NCI-H128 (cell line): ENCODE data around the gene ZSCAN29.
A peak's percentile ranks its signal among the peaks of the same experiment; 100 is the strongest.
"Not testable (repeated sequence)": the region's sequence is repeated elsewhere in the genome, so short reads cannot be mapped to it uniquely, and the experiment has no call there.

Experiments used
- DNase-seq: peaks from one replicate; lab custom pipeline; 2025; ENCODE audit not compliant: unreplicated experiment; lab: John Stamatoyannopoulos, UW

The ZSCAN29 gene

DNA sequence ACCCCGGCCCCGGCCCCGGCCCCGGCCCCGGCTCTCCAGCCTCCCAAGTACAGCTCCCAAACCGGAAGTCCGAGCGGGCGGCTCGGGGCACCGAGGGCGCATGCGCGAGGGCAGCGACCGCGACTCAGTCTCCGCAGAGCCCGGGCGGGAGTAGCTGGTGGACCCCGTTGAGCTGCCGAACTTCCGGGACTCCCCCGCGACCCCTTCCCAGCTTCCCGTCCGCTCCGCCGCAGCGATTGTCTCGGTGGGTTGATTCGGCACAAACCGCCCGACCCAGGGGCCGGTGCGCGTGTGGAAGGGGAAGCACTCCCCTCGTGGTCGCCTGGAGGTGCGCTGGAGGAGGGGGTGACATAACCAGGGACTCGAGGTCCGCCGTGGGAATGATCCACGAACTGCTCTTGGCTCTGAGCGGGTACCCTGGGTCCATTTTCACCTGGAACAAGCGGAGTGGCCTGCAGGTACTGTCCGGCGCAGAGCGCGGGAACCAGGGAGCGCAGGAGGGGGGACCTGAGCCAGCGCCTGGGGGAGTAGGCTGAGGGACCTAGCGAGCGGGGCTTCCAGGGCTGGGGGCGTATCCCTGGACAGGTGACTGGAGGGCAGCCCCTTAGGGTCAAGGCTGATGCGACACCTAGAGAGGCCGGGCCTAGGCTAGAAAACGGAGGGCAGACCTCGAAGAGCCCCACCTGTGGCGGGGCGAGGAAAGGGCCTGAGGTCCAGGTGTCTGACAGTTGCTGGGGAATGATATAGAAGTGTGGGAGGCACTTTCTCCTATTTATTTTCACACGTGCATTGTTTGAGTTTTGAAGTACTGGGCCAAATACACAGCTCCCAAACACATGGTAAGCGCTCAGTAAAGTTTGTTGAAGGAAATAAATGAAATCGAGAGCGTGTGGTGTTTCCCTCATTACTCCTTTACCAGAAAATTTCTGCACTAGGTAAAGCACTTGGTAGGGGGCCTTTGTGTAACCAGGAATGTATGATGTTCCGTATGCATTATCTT is at the start of gene ZSCAN29, which contains the start of gene TUBGCP4:
Gene ZSCAN29, minus strand, starts transcription at position 69 of the 1,000 bp plus-strand sequence. CDS start 1,130 bp downstream, outside the sequence.
Gene TUBGCP4, plus strand, starts transcription at position 127 of the 1,000 bp plus-strand sequence. Its CDS starts 254 bp downstream, at position 381.
- peak; percentile 27 for DNase-seq

DNA sequence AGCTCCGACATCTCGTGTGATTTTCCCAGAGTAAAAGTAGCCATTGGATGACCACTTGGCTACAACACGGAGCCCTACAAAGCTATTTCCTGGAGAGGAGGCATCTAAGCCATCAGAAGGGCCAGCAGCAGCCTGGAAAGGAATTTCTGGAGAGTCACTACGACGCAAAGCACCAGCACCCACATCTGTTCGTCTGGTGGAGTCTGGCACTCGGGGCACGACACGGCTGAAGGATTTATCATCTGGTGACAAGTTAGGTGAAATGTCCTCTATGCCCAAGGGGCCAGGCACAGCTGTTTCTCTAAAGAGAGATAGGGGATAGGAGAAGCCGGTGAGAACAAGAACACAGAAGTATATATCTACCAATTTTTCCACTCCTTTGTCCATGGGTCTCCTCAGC is 49.6 kb upstream of the ZSCAN29 start:
- DNase-seq = no peak

DNA sequence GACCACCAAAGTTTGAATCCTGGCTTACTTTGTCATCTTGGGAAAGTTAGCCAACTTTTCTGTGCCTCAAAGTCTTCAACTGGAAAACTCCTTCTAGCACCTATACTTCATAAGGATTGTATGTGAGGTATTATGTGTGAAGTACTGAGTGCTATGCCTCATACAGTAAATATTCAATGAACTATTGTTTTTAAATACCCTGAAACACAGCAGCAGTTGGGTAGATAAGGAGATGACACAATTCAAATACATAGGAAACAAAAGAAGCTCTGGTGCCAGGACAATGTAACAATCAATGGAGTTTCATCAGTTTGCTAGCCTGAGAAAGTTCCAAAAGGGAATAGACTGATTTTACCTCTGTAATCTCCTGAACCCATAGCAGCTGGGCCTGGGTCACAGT is 43.4 kb upstream of the ZSCAN29 start:
- DNase-seq = no peak

DNA sequence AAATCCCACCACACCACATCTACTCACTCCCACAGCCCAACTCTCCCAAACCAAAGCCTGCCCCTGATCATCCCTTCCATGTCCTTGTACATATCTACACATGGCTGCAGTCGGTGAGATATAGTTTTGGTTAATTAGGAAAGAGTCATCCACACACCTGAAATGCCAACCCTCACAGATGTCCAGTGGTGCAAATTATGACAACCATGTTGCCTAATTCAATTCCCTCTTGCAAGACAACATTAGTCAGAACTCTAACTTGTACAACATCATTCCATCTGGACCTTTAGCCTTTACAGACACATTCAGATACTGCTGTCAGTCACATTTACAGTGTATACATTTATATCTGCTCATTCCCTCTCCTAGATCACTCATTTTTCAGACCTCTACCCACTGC is 41.3 kb upstream of the ZSCAN29 start:
- DNase-seq = no peak

- no peak for DNase-seq
These were observed 39.9 kb upstream of the ZSCAN29 start for GRCh38 chr15:43410572-43411214.

GRCh38 chr15:43408789-43409188 is 37.9 kb upstream of the ZSCAN29 start:
- no peak for DNase-seq

DNA sequence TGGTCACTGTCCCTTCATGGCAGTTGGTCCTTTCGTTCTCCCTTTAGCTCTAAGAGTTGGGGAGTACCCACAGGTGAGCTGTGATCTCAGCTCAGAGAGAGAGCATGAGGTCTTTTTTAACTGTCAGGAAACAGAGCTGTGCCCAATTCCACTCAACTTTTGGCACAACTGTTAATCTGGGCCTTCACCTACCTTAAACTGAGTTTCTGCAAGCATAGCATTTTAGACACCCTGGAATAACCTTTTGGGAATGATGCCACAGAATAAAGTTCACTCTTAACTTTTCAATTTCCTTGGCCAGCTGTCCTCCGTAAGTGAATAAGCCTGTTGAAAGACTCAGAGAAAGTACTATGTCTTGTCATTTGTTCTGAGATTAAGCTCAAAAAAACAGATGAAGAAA is 36.0 kb upstream of the ZSCAN29 start:
- no peak for DNase-seq

DNA sequence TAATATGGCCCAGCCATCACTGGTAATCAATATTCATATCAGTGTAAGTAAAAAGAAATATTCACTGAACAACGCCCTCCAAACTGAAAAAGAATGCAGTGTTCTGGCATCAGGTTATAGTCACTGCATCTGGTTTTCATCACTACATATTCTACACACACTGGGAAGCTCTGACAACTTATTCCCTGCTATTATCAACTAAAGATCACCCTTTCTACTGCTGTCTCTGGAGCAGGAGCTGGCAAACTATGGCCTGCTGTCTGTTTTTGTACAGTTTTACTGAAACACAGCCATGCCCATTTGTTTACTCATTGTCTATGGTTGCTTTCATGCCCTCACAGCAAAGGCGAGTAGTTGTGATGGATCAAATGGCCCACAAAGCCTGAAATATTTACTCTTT is 35.3 kb upstream of the ZSCAN29 start:
- no peak for DNase-seq

DNA sequence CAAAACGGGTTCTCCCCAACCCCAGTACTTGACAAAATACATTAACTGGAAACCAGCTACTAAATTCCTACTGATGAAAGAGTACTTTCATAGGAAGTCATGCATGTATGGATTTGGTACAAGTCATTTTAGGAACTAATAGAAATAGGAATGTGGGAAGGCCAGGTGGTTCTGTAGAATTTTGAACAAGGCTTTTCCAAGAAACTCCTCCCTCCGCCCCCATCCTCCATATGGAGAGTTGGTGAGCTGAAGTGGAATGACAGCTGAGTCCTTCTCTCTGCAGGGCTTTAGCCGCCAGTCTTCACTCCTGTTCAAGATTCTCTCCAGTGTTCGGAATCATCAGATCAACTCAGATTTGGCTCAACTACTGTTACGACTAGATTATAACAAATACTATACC is 33.3 kb upstream of the ZSCAN29 start:
- no peak for DNase-seq

DNA sequence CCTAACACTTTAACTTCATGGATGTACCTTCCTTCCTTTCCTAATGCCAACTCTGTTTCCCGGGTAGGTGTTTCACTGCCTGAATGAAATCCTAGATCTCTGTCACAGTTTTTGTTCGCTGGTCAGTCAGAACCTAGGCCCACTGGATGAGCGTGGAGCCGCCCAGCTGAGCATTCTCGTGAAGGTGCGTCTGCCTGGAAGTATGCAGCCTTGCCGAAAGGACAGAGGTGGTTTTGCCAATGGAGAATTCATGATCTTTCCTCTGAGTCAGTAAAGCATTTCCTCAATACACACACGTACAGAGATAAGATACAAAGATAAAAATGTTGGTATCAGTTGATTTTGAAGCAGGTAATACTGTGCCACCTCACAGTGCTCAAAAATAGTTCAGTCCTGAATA is 32.8 kb upstream of the ZSCAN29 start:
- no peak for DNase-seq

GRCh38 chr15:43402255-43402654 is 31.4 kb upstream of the ZSCAN29 start:
- no peak for DNase-seq

GRCh38 chr15:43393592-43393991 is 22.7 kb upstream of the ZSCAN29 start:
- not testable (repeated sequence) for DNase-seq

DNA sequence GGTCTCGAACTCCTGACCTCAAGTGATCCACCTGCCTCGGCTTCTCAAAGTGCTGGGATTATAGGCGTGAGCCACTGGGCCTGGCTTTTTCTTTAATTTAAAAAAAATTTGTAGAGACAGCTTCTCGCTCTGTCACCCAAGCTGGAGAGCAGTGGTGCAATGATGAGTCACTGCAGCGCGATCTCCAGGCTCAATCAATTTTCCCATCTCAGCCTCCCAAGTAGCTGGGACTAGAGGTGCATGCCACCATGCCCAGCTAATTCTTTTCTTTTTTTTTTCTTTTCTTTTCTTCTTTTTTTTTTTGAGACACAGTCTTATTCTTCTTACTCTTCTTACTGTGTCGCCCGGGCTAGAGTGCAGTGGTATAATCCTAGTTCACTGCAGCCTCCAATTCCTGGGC is 19.9 kb upstream of the ZSCAN29 start:
- no peak for DNase-seq

- no peak for DNase-seq
These were observed 12.2 kb upstream of the ZSCAN29 start for GRCh38 chr15:43383070-43383469.

GRCh38 chr15:43382310-43382709 is 11.5 kb upstream of the ZSCAN29 start:
- no peak for DNase-seq

- no peak for DNase-seq
These were observed 7.8 kb upstream of the ZSCAN29 start for GRCh38 chr15:43378601-43379000.

DNA sequence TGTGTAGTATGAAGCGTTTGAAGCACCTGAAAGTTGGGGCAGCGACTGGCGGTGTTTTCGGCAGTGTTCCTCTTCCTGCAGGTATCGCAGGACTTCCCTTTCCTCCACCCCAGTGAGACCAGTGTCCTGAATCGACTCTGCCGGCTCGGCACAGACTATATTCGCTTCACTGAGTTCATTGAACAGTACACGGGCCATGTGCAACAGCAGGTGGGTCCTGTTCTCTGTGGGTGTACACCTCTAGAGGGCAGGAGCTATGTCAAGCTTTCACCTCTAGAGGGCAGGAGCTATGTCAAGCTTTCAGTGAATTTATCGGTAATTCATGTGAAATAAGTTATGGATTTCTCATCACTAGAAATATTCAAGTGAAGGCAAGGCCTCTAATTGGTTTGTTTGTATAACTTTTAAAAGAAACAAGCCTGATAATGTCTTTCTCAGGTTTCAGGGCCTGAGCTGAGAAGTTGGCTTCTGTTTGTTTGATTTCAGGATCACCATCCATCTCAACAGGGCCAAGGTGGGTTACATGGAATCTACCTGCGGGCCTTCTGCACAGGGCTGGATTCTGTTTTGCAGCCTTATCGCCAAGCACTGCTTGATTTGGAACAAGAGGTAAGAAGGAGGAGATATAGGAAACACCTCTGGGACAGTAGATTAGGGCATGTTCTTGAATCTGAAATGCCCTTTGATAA is 5.3 kb upstream of the ZSCAN29 start:
- DNase-seq = no peak

GRCh38 chr15:43370310-43370974 is 401 bp downstream of the ZSCAN29 start:
- DNase-seq = no peak

DNA sequence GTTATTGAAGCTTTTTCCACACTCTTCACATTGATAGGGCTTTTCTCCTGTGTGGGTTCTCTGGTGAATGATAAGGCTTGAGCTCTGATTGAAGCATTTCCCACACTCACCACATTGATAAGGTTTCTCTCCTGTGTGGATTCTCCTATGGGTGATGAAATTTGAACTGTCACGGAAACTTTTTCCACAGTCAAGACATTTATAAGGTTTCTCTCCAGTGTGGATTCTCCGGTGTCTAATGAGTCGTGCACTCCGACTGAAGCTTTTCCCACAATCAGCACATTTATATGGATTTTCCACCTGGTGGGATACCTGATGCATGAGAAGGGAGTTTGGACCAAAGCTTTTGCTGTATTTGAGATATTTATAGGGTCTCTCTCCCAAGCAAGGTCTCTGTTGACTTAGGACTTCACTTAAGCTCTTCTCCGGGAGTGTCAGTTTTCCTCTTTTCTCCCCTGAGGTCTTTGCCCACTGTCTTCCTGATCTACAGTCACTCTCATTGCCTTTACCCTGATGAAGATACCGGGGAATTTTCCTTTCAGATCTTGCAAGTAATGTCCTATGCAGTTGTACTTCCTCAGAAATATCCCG is 9.4 kb downstream of the ZSCAN29 start:
- DNase-seq = no peak

GRCh38 chr15:43360821-43361220 is 10.0 kb downstream of the ZSCAN29 start:
- DNase-seq = no peak
